Measurements from ENCODE around the gene SLC5A10.

SLC5A10 gene

GRCh38 chr17:18980682-18981334 is 28.8 kb downstream of the SLC5A10 start:
- TF ChIP-seq CTCF (conservative IDR thresholded peaks at IDR 0.05) (no peak), ZFX (IDR thresholded peaks at IDR 0.05) (no peak)
- no peak overlapping the region for H3K27ac ChIP-seq

- TF ChIP-seq CTCF (conservative IDR thresholded peaks at IDR 0.05) (no peak), ZFX (IDR thresholded peaks at IDR 0.05) (no peak)
- no peak overlapping the region for H3K27ac ChIP-seq
These were observed 29.3 kb downstream of the SLC5A10 start for GRCh38 chr17:18981335-18981641.

GRCh38 chr17:18981642-18982424 is 29.9 kb downstream of the SLC5A10 start:
- TF ChIP-seq ZFX (IDR thresholded peaks at IDR 0.05) (no peak), CTCF (conservative IDR thresholded peaks at IDR 0.05) (no peak)
- H3K27ac ChIP-seq = no peak overlapping the region

GRCh38 chr17:18984273-18985114 is 32.5 kb downstream of the SLC5A10 start:
- no peak for TF ChIP-seq CTCF (conservative IDR thresholded peaks at IDR 0.05)
- TF ChIP-seq ZFX (IDR thresholded peaks at IDR 0.05) = no peak
- H3K27ac ChIP-seq = peak overlapping the region; percentile 41

GRCh38 chr17:18985475-18985874 is 33.5 kb downstream of the SLC5A10 start:
- H3K27ac ChIP-seq = peak overlapping the region; percentile 41; the same call in 1 of the 2 replicates
- TF ChIP-seq ZFX (IDR thresholded peaks at IDR 0.05) (no peak), CTCF (conservative IDR thresholded peaks at IDR 0.05) (no peak)

GRCh38 chr17:18986541-18987229 is 34.7 kb downstream of the SLC5A10 start:
- H3K27ac ChIP-seq = peak overlapping the region; percentile 72
- TF ChIP-seq CTCF (conservative IDR thresholded peaks at IDR 0.05) (no peak), ZFX (IDR thresholded peaks at IDR 0.05) (no peak)

Measured in C4-2B (cell line).